ENCODE measurements around the gene KIF26B. TPM values are rescaled to one million over a fixed set of nuclear protein-coding genes. Genes with fewer than 3 reads are reported as not detected.

Gene KIF26B
- polyA plus RNA-seq, 1 donor from 2014 or later, result 6.3 TPM

DNA sequence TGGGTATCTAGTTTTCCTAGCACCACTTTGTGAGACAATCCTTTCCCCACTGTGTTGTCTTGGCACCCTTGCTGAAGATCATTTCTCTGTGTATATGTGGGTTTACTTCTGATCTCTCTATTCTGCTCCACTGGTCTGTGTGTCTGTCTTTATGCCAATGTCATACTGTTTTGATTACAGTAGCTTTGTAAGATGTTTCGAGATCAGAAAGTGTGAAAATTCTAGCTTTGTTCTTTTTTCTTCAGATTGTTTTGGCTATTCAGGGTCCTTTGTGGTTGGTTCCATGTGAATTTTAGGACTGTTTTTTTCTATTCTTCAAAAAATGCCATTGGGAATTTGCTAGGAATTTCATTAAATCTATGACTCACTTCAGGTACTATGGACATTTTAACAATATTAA is 116.2 kb downstream of the KIF26B start:
- Histone ChIP-seq H3K4me3 (ENCODE audit: low read length) (no peak overlapping the region), H3K4me2 (ENCODE audit: low read length) (no peak overlapping the region), H3F3A (ENCODE audit: insufficient read depth, low read length, poor library complexity, severe bottlenecking) (no peaks in the 10 kb centered on the region), H3K79me2 (replicated peaks; ENCODE audit: insufficient read depth, low read length) (no peaks in the 10 kb centered on the region), H2AFZ (ENCODE audit: low read depth, low read length) (no peak overlapping the region), H3K9me2 (ENCODE audit: insufficient read depth, low read length) (no peaks in the 10 kb centered on the region), H3K9ac (ENCODE audit: low read length) (no peak overlapping the region), H4K20me1 (ENCODE audit: insufficient read depth) (no peaks in the 10 kb centered on the region), H3K36me3 (ENCODE audit: insufficient read depth, low read length) (no peaks in the 10 kb centered on the region), H3K27ac (ENCODE audit: low read length) (no peak overlapping the region), H3K9me3 (ENCODE audit: low read length) (peaks cover 4% of the 10 kb centered on the region), H3K27me3 (ENCODE audit: insufficient read depth, low read depth, low read length) (no peaks in the 10 kb centered on the region)
- no peak for TF ChIP-seq RAD21 (conservative IDR thresholded peaks at IDR 0.05)
- no peak for TF ChIP-seq SMC3 (conservative IDR thresholded peaks at IDR 0.05; ENCODE audit: poor library complexity)
- TF ChIP-seq, protein P1, sequence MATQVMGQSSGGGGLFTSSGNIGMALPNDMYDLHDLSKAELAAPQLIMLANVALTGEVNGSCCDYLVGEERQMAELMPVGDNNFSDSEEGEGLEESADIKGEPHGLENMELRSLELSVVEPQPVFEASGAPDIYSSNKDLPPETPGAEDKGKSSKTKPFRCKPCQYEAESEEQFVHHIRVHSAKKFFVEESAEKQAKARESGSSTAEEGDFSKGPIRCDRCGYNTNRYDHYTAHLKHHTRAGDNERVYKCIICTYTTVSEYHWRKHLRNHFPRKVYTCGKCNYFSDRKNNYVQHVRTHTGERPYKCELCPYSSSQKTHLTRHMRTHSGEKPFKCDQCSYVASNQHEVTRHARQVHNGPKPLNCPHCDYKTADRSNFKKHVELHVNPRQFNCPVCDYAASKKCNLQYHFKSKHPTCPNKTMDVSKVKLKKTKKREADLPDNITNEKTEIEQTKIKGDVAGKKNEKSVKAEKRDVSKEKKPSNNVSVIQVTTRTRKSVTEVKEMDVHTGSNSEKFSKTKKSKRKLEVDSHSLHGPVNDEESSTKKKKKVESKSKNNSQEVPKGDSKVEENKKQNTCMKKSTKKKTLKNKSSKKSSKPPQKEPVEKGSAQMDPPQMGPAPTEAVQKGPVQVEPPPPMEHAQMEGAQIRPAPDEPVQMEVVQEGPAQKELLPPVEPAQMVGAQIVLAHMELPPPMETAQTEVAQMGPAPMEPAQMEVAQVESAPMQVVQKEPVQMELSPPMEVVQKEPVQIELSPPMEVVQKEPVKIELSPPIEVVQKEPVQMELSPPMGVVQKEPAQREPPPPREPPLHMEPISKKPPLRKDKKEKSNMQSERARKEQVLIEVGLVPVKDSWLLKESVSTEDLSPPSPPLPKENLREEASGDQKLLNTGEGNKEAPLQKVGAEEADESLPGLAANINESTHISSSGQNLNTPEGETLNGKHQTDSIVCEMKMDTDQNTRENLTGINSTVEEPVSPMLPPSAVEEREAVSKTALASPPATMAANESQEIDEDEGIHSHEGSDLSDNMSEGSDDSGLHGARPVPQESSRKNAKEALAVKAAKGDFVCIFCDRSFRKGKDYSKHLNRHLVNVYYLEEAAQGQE (IDR thresholded peaks at IDR 0.05; ENCODE audit: borderline replicate concordance), result no peak
- no peak for TF ChIP-seq EP300 (conservative IDR thresholded peaks at IDR 0.05; ENCODE audit: poor library complexity, severe bottlenecking)
- TF ChIP-seq POLR2AphosphoS5 (IDR thresholded peaks at IDR 0.05), result no peak
- no peak for TF ChIP-seq EZH2 (IDR thresholded peaks at IDR 0.05; ENCODE audit: borderline replicate concordance, insufficient read depth, low read length, poor library complexity, severe bottlenecking)
- TF ChIP-seq, protein P2, sequence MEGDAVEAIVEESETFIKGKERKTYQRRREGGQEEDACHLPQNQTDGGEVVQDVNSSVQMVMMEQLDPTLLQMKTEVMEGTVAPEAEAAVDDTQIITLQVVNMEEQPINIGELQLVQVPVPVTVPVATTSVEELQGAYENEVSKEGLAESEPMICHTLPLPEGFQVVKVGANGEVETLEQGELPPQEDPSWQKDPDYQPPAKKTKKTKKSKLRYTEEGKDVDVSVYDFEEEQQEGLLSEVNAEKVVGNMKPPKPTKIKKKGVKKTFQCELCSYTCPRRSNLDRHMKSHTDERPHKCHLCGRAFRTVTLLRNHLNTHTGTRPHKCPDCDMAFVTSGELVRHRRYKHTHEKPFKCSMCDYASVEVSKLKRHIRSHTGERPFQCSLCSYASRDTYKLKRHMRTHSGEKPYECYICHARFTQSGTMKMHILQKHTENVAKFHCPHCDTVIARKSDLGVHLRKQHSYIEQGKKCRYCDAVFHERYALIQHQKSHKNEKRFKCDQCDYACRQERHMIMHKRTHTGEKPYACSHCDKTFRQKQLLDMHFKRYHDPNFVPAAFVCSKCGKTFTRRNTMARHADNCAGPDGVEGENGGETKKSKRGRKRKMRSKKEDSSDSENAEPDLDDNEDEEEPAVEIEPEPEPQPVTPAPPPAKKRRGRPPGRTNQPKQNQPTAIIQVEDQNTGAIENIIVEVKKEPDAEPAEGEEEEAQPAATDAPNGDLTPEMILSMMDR (IDR thresholded peaks at IDR 0.05; ENCODE audit: poor library complexity, severe bottlenecking), result no peak
- no peak for TF ChIP-seq MXI1 (conservative IDR thresholded peaks at IDR 0.05; ENCODE audit: poor library complexity, severe bottlenecking)
- TF ChIP-seq TAF1 (IDR thresholded peaks at IDR 0.05; ENCODE audit: low read depth), result no peak

DNA sequence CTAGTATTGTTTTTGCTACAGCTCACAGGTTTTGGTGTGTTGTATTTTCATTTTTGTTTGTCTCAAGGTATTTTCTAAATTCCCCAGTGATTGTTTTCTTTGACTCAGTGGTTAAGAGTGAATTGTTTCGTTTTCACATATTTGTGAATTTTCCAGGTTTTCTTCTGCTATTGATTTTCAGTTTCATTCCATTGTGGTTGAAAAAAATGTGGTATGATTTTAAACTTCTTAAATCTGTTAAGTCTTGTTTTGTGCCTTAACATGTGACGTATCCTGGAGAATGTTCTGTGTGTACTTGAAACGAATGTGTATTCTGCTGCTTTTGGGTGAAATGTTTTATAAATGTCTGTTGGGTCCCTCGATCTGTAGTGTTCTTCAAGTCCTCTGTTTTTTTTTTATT is 117.9 kb downstream of the KIF26B start:
- Histone ChIP-seq H3K36me3 (ENCODE audit: insufficient read depth, low read length) (no peaks in the 10 kb centered on the region), H3K79me2 (replicated peaks; ENCODE audit: insufficient read depth, low read length) (no peaks in the 10 kb centered on the region), H3K9ac (ENCODE audit: low read length) (no peak overlapping the region), H4K20me1 (ENCODE audit: insufficient read depth) (no peaks in the 10 kb centered on the region), H3K9me2 (ENCODE audit: insufficient read depth, low read length) (no peaks in the 10 kb centered on the region), H3K27ac (ENCODE audit: low read length) (no peak overlapping the region), H3K27me3 (ENCODE audit: insufficient read depth, low read depth, low read length) (no peaks in the 10 kb centered on the region), H3K9me3 (ENCODE audit: low read length) (peaks cover 4% of the 10 kb centered on the region), H3K4me3 (ENCODE audit: low read length) (no peak overlapping the region), H2AFZ (ENCODE audit: low read depth, low read length) (no peak overlapping the region), H3K4me2 (ENCODE audit: low read length) (no peak overlapping the region), H3F3A (ENCODE audit: insufficient read depth, low read length, poor library complexity, severe bottlenecking) (no peaks in the 10 kb centered on the region)
- TF ChIP-seq TAF1 (IDR thresholded peaks at IDR 0.05; ENCODE audit: low read depth) (no peak), RAD21 (conservative IDR thresholded peaks at IDR 0.05) (no peak), EZH2 (IDR thresholded peaks at IDR 0.05; ENCODE audit: borderline replicate concordance, insufficient read depth, low read length, poor library complexity, severe bottlenecking) (no peak), EP300 (conservative IDR thresholded peaks at IDR 0.05; ENCODE audit: poor library complexity, severe bottlenecking) (no peak), MXI1 (conservative IDR thresholded peaks at IDR 0.05; ENCODE audit: poor library complexity, severe bottlenecking) (no peak), SMC3 (conservative IDR thresholded peaks at IDR 0.05; ENCODE audit: poor library complexity) (no peak), POLR2AphosphoS5 (IDR thresholded peaks at IDR 0.05) (no peak)
- TF ChIP-seq, protein P1 (IDR thresholded peaks at IDR 0.05; ENCODE audit: borderline replicate concordance), result no peak
- TF ChIP-seq, protein P2 (IDR thresholded peaks at IDR 0.05; ENCODE audit: poor library complexity, severe bottlenecking), result no peak

Measured in neural cell (in vitro differentiated cells).